Stimulated activated CD8-positive, alpha-beta memory T cell treated with anti-CD3 and anti-CD28 coated beads, Interleukin-7, amount 100 ng/mL, for 24 hours (primary cell): ENCODE measurements around the gene P2RY6.
"Not testable (repeated sequence)": the region's sequence is repeated elsewhere in the genome, so short reads cannot be mapped to it uniquely, and the experiment has no call there.

Experiments used
- DNase-seq: peaks from one replicate; pipeline ENCODE4 v3.0.0-alpha.2; 2020; ENCODE audit warnings: low read depth

Gene P2RY6, protein sequence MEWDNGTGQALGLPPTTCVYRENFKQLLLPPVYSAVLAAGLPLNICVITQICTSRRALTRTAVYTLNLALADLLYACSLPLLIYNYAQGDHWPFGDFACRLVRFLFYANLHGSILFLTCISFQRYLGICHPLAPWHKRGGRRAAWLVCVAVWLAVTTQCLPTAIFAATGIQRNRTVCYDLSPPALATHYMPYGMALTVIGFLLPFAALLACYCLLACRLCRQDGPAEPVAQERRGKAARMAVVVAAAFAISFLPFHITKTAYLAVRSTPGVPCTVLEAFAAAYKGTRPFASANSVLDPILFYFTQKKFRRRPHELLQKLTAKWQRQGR

DNA sequence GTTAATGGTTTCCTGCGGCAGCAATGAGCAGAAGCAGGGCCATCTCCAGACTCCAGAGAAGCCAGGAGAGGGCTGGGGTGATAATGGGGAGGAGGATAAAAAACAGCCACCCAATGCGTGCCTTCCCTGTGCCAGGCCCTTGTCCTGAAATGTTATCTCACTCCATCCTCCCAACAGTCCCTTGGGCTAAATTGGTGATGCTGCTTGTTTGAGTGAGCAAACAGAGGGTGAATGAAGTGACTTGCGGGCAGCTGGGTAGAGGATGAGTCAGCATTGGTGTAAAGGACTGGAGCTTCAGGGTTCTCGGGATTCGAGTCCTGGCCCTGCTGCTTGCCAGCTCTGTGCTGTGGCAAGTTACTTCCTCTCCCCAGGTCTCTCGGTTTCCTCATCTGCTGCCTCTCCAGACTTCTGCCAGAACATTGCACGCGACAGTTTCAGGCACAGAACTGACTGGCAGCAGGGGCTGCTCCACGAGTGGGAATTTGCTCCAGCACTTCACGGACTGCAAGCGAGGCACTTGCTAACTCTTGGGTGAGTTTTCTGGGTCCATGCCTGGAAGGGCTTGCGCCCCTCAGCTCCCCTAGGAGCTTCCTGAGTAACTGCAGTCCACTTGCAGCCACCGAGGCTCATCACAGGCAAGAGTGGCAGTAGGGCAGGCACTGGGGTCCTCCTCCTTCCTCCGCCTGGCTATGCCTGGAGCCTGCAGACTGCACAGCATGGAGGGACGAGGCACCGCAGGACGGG, at the start of gene P2RY6:
TSS of gene P2RY6 (plus strand) at position 403 of the 744 bp plus-strand sequence. CDS start 24,181 bp downstream, outside the sequence.
- no peak for DNase-seq

DNA sequence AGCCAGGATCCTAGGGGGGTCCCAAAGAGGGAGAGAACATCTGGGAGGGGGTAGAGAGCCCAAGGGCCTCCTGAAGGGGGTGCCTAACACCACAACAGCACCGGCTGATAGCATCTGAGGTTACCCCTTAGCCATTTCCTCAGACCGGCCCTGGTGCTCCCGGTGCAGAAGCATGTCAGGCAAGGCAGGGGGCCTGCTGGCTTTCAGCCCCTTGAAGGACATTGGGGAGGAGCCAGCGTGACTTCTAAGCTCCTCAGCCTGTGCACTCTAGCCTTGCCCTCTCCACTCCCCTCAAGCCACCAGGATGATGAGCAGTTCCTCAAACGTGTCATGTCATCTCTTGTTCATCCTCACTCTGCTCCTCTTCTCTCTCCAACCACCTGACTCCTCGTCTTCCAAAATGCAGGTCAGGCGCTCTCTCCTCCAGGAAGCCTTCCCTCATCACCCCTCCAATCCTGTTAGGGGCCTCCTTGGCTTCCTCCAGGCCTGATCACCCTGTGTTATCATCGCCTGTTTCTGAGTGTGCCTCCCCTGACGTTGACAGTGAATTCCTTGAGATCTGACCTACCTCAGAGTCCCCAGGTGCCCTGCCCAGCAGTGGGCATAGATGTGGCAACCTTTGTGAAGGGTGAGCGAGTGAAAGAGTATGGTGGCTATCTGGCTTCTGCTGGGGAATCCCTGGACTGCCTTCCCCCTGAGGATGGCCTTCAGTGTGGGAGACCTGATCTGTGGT, 48.0 kb upstream of the P2RY6 start:
- DNase-seq = no peak

DNA sequence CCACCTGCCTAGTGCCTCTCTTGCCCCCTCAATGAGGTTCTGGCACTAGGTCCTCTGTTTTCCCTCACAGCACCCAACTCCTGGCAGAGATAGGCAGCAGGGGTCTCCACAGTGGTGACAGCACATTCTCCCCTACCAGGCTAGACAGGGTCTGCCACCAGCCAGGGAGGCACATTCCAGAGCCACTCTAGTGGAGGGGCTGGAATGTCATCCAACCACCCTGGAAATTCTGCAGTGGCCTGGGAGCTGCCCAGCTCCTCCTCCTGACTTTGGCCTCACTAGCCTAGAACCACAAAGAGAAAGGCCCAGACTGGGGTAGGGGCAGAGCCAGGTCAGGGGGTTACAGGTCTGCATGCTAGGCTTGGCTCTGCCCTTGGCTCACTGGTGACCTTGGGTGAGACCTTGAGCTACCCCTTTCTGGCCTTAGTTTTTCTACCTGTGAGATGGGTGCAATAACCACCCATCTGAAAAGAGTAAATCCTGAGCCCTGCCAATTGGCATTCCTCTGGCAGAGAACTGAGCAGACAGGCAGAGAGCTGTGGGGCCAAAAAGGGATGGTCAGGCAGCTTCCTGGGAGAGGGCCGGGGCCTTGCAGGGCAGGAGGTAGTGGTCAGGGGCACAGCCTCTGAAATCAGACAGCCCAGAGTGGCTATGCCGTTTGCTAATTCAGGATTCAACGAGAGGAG, 47.0 kb upstream of the P2RY6 start:
- DNase-seq = no peak

DNA sequence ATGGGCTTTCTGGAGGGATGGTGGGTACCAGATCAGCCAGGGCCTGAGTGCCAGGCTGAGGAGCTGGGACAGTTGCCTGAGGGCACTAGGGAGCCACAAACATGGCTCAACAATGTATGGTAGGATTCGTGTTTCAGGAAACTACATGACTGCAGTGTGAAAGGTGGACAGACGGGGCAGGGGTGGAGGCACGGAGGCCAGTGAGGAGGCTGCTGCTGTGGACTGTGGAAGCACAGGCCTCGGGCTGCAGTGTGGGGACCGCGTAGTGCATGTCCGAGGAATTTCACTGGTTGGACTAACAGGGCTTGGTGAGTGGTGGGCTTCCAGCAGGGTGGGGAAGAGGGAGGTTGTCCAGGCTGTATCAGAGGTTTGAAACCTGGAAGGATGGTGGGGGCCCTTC, 46.3 kb upstream of the P2RY6 start:
- no peak for DNase-seq

DNA sequence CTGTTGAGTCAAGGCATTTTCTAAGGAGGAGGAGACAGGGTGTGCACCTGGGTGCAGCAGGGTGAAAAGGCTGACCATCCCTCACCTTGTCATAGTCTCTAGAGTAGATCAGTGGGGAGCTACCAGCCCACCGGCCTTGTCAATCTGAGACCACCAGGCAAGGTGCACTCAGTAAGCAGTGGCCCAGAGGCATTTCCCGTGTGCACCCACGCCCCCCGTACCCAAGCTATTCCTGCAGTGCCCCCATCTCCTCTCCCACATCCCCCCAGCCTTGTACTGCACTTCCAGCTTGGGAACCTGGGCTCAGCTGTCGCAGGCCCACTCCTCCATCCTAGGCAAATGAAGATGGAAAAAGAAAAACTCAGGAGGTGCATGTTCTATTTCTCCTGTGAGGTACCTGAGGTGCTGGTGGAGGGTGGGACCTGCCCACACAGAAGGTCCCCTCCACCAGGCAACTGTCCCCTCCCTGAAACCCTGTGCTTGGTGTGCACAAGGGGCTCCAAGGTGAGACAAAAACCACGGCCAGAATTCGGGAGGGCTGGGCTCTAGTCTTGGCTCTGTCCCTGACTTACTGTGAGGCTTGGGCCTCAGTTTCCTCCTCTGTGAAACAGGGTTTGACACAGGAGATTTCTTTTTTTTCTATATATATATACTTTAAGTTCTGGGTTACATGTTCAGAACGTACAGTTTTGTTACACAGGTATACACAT, 45.7 kb upstream of the P2RY6 start:
- no peak for DNase-seq

DNA sequence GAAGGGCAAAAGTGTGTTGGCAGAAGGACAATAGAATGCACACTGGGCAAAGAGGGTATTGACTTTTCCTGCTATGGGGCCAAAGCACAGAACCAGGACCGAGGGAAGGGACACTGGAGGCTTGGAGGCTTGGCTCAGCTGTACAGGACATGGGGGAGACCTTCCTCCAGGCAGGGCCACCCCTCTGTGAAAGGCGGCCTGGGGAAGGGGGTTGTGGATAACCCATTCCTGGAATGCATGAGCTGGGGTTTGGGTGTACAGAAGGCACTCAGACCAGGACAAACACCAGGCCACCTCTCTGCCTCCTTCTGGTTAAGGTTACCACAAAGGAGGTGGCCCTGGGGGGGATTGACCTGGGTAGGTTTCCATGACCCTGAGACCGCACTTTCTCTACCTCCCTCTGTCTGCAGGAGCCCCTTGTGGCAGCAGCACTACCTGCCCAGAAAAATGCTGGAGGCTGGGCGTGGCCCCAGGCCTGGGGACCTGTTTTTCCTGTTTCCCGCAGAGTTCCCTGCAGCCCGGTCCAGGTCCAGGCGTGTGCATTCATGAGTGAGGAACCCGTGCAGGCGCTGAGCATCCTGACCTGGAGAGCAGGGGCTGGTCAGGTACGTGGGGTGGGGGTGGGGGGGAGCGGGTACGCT, 44.4 kb upstream of the P2RY6 start:
- DNase-seq = no peak

DNA sequence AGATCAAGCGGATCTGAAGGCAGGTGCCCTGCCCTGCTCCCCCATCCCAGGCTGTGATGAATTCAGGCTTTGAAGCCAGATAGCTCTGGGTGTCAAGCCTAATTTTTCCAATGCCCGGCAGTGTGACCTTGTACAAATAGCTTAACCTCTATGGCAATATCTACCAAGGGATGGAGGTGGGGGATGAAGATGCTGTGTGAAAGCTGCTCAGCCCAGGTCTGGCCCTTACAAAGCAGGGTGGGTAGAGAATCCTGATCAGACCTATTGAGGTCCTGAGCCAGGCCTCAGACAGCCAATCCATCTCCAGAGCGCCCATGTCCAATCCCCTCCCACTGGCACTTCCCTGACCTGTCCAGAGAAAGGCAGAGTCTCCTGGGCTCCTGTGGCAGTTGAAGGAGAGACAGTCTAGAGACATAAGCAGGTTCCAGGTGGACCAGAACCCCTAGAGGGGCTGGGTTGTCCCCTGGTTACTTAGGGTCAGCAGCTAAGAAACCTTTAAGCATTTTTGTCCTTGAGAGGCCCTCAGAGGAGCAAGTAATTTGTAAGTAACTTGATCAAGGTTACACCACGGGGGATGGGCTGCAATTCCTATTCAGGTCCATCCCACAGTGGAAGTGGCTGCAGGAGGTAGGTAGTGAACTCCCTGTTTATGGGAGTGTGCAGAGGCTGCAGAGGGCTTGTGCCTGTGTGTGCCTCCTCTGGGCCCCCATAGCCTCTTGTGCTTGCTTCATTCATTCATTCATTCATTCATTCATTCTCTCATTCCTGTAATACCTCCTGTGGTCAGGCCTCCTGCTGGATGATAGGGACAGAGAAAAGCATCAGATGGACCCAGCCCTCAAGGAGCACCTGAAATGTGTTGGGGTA, 43.6 kb upstream of the P2RY6 start:
- no peak for DNase-seq

DNA sequence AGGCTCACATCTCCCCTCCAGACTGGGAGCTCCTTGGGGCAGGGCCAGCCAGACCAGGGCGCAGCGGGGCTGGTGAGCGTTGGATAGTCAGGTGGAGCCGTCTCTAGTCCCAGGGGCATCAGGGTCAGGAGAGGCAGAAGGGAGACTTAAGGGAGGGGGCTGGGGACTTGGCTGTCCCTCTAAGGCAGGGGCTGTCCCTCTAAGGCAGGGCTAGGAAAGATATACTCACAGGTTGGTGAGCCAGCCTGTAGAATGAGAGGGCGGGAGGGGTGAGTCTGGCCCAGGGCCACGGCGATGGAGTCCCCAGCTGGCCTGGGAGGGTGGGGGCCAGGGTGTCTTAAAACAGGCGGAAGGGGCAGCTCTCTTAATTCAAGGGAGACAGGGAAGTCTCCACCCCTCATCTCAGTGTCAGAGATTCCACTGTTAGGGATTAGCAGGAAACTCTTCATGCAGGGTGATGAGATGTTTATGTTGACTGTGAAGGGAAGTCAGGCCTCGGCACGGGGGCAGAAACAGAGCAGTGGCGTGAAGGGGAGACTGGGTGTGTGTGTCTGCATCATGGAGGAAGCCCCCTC, 42.7 kb upstream of the P2RY6 start:
- no peak for DNase-seq

DNA sequence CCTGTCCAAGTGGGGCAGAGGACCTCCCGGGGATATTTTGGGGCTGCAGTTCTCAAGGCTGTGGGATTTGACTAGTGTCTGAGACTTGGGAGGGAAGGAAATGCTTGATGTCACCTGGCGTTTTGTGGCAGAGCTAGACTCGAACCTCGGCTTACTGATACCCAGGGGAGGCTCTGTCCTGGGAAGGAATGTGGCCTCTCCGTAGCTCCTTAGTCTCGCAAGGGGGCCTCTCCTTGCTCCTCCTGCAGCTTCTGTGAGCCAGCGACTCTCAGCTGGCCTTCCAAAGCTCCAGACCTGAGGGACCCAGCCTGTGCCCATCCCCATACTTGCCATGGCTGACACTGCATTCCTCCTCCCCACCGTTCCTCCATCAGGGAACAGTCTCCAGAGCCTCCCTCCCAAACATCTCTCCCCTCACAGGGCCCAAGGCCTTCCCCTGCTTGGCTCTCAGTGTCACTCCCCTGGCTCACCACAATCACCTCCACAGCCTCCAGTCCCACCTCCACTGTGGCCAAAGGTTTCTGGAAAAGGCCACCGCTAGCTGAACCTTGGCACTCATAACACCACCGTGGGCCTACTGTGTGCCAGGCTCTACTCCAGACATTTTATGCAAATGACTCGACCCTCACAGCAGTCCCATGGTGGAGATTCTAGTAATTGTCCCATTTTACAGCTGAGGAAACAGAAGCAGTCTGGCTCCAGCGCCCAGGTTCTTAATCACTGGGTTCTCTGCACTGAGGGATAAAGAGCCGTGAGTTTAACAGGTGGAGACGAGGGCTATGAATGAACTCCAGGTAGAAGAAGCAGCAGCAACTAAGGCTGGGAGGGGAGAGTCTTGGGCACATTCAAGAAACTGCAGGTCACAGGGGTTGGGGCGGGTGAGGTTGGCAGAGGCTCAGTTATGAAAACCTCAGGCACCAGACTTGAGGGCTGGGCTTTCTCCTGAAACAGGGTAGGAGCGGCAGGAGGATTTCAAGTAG, 42.0 kb upstream of the P2RY6 start:
- DNase-seq = no peak

DNA sequence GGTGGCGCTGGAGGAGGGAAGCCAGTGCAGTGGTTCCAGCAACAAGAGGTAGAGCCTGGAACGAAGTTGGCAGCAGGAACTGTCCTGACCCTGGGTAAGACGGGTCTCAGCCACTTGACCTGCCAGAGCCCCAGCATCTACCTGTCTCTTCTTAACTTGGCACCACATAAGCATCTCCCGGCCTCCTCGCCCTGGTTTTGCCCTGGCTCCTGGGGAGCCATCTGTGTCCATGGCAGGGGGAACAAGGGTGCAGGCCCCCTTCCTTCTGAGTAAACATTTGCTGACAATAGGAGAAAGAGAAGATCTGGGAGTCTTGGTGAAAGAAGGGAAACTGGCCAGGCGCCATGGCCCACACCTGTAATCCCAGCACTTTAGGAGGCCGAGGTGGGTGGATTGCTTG, 41.2 kb upstream of the P2RY6 start:
- DNase-seq = no peak

DNA sequence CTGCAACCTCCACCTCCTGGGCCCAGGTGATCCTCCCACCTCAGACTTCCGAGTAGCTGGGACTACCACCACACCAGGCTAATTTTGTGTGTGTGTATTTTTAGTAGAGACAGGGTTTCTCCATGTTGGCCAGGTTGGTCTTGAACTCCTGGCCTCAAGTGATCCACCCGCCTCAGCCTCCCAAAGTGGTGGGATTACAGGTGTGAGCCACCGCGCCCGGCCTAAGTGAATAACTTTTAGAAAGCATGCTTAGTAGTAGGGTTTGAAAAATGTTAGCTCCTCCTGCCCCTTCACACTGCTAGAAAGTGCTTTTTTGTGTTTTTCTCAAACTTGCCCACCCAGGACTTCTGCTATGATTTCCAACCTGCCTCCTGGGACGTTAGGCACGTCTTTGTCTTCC, 39.7 kb upstream of the P2RY6 start:
- not testable (repeated sequence) for DNase-seq

DNA sequence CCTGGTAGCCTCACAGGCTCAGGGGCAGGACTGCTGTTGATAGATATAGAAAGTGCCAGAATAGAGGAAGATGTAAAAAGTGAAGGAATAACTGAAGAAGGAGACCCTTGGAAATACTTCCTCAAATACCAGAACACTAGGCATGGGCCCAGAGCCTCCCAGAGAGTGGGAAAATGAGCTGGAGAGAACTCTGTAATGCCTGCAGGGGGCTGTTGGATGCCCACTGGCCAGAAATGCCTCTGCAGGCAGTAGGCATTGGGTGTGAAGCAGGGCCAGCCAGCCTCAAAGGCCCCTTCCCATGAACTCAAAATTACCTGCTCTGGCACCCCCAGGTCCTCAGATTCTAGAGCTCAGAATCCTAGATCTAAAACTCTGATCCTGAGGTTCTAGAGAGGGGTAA, 38.9 kb upstream of the P2RY6 start:
- DNase-seq = no peak

DNA sequence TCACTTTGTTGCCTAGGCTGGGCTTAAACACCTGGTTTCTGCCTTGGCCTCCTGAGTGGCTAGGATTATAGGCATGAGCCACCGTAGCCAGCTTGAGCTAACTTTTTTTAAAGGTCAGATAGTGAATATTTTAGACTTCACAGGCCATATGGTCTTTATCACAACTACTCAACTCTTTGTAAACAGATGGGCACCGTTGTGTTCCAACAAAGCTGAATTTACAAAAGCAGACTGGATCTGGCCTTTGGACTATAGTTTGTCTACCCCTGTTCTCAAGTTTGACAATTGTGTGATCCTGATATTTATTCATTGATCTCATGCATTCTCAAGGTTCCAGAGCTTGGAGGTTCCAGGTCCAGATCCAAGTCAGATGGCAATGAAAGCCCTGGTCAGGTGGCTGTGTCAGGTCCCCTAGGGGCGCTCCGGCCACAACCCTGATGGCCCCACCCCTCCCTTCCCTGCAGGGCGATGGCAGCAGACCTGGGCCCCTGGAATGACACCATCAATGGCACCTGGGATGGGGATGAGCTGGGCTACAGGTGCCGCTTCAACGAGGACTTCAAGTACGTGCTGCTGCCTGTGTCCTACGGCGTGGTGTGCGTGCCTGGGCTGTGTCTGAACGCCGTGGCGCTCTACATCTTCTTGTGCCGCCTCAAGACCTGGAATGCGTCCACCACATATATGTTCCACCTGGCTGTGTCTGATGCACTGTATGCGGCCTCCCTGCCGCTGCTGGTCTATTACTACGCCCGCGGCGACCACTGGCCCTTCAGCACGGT, 38.3 kb upstream of the P2RY6 start:
- DNase-seq = no peak

DNA sequence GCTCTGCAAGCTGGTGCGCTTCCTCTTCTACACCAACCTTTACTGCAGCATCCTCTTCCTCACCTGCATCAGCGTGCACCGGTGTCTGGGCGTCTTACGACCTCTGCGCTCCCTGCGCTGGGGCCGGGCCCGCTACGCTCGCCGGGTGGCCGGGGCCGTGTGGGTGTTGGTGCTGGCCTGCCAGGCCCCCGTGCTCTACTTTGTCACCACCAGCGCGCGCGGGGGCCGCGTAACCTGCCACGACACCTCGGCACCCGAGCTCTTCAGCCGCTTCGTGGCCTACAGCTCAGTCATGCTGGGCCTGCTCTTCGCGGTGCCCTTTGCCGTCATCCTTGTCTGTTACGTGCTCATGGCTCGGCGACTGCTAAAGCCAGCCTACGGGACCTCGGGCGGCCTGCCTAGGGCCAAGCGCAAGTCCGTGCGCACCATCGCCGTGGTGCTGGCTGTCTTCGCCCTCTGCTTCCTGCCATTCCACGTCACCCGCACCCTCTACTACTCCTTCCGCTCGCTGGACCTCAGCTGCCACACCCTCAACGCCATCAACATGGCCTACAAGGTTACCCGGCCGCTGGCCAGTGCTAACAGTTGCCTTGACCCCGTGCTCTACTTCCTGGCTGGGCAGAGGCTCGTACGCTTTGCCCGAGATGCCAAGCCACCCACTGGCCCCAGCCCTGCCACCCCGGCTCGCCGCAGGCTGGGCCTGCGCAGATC, 37.5 kb upstream of the P2RY6 start:
- DNase-seq = no peak

DNA sequence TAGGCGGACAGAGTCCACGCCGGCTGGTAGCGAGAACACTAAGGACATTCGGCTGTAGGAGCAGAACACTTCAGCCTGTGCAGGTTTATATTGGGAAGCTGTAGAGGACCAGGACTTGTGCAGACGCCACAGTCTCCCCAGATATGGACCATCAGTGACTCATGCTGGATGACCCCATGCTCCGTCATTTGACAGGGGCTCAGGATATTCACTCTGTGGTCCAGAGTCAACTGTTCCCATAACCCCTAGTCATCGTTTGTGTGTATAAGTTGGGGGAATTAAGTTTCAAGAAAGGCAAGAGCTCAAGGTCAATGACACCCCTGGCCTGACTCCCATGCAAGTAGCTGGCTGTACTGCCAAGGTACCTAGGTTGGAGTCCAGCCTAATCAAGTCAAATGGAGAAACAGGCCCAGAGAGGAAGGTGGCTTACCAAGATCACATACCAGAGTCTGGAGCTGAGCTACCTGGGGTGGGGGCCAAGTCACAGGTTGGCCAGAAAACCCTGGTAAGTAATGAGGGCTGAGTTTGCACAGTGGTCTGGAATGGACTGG, 36.8 kb upstream of the P2RY6 start:
- DNase-seq = no peak

DNA sequence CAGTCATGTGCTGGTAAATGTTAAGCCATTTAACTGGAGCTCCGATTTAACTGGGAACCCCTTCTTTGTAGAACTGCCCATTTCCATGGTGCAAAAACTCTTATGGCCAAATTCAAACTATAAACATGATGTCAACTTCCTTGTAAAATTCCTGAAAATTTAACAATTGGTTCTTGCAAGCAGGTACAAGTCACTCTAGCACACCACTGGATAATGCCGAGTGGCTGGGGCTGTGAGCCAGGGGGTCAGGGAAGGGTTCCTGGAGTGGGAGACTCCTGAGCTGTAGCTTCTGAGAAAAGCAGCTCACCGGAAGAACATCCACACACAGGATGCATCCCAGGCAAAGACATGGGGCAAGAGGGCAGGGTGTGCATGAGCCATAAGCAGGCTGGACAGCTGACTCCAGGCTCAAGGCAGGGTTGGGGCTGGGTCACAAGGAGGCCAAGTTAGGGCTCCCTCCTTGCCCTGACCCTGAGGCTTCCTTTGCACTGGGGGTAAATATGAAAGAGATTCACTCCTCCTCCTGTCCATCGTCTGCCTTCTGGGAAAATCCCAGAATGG, 35.9 kb upstream of the P2RY6 start:
- DNase-seq = no peak

DNA sequence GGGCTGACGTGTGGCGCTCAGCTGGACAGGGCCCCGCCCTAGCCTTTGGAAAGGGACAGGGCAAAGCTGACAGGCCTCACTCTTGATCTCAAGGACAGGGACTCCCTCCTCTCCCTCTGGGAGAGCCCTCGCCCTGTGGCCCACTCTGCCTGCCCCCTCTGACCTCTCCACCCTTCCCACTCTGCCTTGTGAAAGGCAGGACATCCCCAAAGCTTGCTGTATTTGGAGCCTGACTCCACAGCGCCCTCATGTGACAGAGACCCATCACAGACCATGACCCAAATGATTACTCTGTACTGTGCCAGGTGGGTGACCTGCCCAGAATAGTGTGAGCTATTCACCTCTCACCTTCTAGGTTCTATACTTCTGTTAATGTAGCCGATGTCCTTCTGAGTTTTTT, 35.3 kb upstream of the P2RY6 start:
- no peak for DNase-seq
